Activated CD8-positive, alpha-beta memory T cell treated with anti-CD3 and anti-CD28 coated beads, Interleukin-2, amount 10 ng/mL, durations not matched to agents 7 days and 5 days (primary cell): ENCODE results near the gene MEIKIN. TPM values are rescaled to one million over a fixed set of nuclear protein-coding genes. Genes with fewer than 3 reads are reported as not detected.

Experiments used
- ATAC-seq: fragments of 150-1000 bp; cut with Tn5 transposase; one replicate; pipeline ENCODE4 v1.10.0; 2021; ENCODE audit warnings: moderate library complexity
- CTCF ChIA-PET: fragments of 350-600 bp; sonication (Branson Sonifier 250); formaldehyde crosslinking; loops from one replicate; lab custom pipeline; 2021; ENCODE audit warnings: antibody characterized with exemption; lab: Charles Lee
- DNase-seq: peaks from one replicate; pipeline ENCODE4 v3.0.0-alpha.2; 2020
- H3K27ac Mint-ChIP-seq: one replicate; pipeline ENCODE4 v1.8.0; 2021; ENCODE audit warnings: mild to moderate bottlenecking, mixed read lengths
- H3K27me3 Mint-ChIP-seq: one replicate; pipeline ENCODE4 v1.8.0; 2021; ENCODE audit warnings: mixed read lengths
- H3K36me3 Mint-ChIP-seq: one replicate; pipeline ENCODE4 v1.8.0; 2021; ENCODE audit warnings: mild to moderate bottlenecking, mixed read lengths
- H3K4me1 Mint-ChIP-seq: one replicate; pipeline ENCODE4 v1.8.0; 2021; ENCODE audit warnings: mixed read lengths
- H3K4me3 Mint-ChIP-seq: one replicate; pipeline ENCODE4 v1.8.0; 2021; ENCODE audit warnings: mild to moderate bottlenecking, moderate library complexity, mixed read lengths
- H3K9me3 Mint-ChIP-seq: one replicate; pipeline ENCODE4 v1.8.0; 2022; ENCODE audit warnings: low read depth, mixed read lengths
- total RNA-seq, 2 experiments: library from RNA; stranded (reverse); gene quantifications; one replicate each; pipeline ENCODE4 v1.2.3, GENCODE V29; 2021

The MEIKIN gene
- total RNA-seq, 2 experiments from 2014 or later: not detected

DNA sequence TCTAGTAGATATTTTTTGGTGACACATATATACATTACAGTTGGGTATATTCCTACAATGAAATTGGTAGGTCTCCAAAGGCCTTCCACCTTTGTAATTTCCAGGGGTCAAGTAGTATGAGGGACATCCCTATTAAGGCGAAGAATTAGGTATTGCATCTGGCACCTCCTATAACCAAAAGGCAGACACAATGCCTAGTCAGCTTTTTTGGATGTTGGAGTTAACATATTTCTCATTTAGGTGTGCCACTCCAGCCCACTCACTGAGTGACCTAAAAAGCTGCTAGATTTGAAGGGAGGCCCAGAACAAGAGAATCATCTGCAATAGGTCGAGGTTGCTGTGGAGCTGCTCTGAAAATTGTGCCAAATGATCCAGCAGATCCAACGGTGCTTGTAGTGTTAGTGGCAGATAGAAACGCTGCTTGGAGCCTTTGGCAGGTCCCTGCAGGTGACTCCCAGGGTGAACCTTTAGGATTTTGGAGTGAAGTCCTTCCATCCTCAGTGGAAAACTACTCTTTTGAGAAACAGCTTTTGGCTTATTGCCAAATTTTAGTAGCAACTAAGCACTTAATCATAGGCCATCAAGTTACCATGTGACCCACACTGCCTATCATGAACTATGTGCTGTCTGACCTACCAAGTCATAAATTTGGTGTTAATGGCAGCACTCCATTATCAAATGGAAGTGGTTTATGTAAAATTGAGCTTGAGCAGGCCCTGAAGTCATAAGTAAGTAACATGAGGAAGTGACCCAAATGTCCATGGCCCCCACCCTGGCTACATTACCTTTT lies 132.9 kb downstream of the MEIKIN start:
- Mint-ChIP-seq H3K4me1 (no peaks in the 10 kb centered on the region), H3K4me3 (no peak overlapping the region), H3K9me3 (no peaks in the 10 kb centered on the region), H3K27ac (no peak overlapping the region), H3K36me3 (no peaks in the 10 kb centered on the region), H3K27me3 (peaks cover 3% of the 10 kb centered on the region)
- DNase-seq (no peak), ATAC-seq (no peak)
- CTCF ChIA-PET: interaction anchor here (3.6 to 3.8 kb wide), 2 partner anchors 194 to 251 kb away, joined by 21 to 42 read pairs; no protein-coding TSS in a partner anchor

DNA sequence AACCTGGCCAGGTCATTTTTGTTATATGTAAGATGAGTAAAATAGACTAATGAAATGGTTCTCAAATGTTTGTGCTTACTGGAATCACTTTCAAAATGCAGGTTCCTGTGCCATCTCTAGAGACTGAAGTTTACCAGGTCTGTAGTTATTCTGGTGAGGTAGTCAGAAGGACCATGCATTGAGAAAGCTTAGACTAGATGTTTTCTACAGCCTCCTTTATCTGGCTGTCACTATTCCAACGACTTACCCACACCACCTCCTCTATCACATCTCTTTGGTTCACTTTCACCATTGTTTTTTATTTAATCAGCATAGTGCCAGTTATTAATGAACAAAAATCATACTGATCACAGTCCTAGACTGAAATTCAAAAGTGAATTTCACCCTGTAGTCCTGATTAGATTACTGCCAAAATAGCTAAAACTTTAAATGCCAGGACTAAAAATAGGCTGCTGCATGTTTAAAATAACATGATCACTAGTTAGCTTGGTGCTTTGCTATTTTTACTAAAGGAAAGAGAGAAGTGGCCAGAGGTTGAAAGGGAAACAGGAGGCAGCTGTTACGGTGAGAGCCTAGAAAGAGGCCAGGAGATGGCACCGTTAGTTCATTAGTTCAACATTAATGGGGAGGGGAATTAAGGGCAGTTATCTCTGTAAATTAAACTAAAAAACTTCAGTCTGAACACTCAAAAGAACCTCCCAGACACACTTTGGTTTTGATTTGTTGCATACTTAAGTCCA lies 134.8 kb downstream of the MEIKIN start:
- no peak overlapping the region for H3K27ac Mint-ChIP-seq
- no peak for DNase-seq
- H3K9me3 Mint-ChIP-seq: no peaks in the 10 kb centered on the region
- CTCF ChIA-PET: interaction anchor here (0.6 to 3.8 kb wide), 15 partner anchors 10 to 254 kb away, joined by 3 to 42 read pairs (median 4); partner anchors contain the start of gene FNIP1
- H3K36me3 Mint-ChIP-seq: no peaks in the 10 kb centered on the region
- no peaks in the 10 kb centered on the region for H3K4me1 Mint-ChIP-seq
- H3K27me3 Mint-ChIP-seq: peaks cover 3% of the 10 kb centered on the region
- ATAC-seq: peak; percentile 33
- H3K4me3 Mint-ChIP-seq: no peak overlapping the region

DNA sequence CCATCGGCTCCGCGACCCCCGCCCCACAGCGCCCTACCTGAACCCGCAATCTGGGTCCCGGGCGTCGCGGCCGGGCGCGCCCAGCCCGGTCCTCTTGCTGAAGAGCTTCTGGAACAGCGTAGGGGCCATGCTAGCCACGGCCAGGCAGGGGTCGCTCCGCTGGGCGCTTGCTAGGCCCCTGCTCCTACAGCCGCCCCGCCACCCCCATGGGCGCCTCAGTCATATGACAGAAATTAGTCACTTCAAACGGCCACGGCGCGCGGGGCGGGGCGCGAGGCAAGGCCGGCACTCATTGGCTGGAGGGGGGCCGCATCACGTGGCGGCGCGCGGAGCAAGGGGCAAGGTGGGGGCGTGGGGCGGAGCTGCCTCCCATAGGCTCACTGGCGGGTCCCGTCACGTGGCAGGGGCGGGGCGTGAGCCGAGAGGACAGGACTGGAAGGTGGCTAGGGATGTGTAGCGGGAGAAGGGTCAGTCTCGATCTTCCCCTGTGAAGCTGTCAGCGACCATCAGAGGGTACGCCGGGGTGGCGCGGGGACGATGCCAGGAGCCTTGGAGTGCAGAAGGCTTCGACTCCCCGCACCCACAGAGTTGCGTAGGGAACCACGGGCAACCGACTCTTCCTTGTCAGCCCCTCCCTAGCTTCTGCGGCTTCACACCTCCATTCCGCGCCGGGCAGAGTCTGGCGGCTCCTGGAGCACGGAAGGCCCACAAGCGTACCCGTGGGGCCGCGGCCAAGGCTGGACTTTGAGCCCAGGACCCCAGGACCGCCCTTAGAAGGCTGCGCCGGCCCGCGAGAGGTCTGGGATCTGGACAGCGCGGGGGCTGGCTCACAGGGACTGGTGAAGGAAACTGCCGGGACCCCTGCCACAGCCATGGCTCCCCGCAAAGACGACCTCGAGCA lies 148.4 kb downstream of the MEIKIN start, which contains the start of gene FNIP1:
Gene FNIP1 (minus strand): TSS at position 225 of the 901 bp plus-strand sequence. CDS start 96 bp downstream, at position 129.
- Mint-ChIP-seq H3K27ac (peak within 1 kb of the TSS; percentile 91), H3K36me3 (peaks cover 29% of the 10 kb centered on the region), H3K27me3 (no peaks in the 10 kb centered on the region), H3K4me1 (peaks cover 33% of the 10 kb centered on the region), H3K9me3 (no peaks in the 10 kb centered on the region), H3K4me3 (peak within 1 kb of the TSS; percentile 97)
- CTCF ChIA-PET: interaction anchor here (0.7 to 2.0 kb wide), 7 partner anchors 9 to 261 kb away, joined by 3 to 8 read pairs (median 4); no protein-coding TSS in a partner anchor
- peak; percentile 96 for ATAC-seq
- DNase-seq: peak; percentile 99

DNA sequence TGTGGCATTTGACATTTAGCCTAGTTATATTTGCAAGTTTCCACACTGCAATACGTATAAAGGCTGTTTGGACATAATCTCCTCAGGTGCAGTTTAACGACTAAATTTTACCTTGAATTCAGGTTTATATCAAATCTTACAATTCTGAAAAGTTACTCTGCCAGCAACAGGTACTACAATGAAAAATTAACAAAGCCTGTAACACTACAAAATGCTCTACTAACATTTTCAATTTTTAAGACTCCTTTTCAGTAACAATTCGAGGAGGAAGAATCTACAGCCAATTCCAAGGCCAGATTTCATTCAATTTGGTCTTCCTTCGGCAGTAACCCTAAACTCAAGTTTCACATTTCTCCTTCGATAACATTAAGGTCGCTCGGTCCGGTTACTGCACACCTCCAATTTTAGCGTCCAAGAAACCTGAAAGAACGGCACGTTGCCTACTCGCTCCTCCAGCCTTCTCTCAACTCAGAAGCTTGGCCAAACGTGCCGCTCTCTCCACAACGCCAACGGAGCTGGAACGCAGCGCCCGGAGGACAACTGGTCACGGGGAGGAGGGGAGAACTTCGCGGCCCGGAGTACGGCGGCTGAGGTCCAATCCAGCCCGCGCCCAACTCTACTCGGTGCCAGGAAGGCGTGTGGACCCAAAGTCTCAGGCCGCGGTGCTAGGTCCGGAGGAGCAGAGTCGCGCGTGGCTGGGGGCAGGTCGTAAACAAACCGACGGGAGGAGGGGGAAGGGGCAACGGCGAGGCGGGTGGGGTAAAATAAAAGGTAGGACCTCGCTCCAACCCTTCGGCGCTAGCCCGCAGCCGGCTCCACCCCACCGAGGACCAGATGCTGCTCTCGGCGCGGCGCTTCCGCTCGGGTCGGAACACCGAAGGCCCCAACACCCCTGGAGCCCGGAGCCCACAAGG lies 149.3 kb downstream of the MEIKIN start:
- ATAC-seq (peak; percentile 25), DNase-seq (peak; percentile 58)
- Mint-ChIP-seq H3K36me3 (peaks cover 29% of the 10 kb centered on the region), H3K4me1 (peaks cover 33% of the 10 kb centered on the region), H3K27ac (peak overlapping the region; percentile 91), H3K4me3 (peak overlapping the region; percentile 97), H3K27me3 (no peaks in the 10 kb centered on the region), H3K9me3 (no peaks in the 10 kb centered on the region)
- CTCF ChIA-PET: interaction anchor here (0.9 to 2.0 kb wide), 5 partner anchors 10 to 262 kb away, joined by 3 to 8 read pairs (median 4); no protein-coding TSS in a partner anchor

DNA sequence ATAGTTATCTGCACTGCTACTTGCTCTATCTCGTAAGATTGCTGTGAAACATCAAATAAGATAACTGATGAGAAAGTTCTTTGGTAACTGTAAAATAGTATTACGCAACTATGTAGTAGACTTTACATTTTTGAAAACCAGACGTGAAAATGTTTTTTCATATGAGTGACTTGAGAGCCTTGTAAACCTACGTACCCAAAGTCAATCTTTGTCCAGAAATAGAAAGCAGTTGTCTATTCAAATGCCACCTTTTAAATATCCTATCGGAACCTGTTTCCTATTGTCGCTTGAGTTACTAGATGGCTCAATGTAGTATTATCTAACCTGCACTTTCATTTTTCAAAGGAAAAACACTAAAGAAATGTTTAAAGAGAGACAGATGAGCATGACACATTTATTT lies 150.2 kb downstream of the MEIKIN start:
- peak overlapping the region; percentile 69 for H3K27ac Mint-ChIP-seq
- ATAC-seq: no peak
- DNase-seq: no peak
- peak overlapping the region; percentile 97 for H3K4me3 Mint-ChIP-seq
- H3K27me3 Mint-ChIP-seq: no peaks in the 10 kb centered on the region
- no peaks in the 10 kb centered on the region for H3K9me3 Mint-ChIP-seq
- H3K36me3 Mint-ChIP-seq: peaks cover 33% of the 10 kb centered on the region
- peaks cover 37% of the 10 kb centered on the region for H3K4me1 Mint-ChIP-seq
- CTCF ChIA-PET: no interaction called here

DNA sequence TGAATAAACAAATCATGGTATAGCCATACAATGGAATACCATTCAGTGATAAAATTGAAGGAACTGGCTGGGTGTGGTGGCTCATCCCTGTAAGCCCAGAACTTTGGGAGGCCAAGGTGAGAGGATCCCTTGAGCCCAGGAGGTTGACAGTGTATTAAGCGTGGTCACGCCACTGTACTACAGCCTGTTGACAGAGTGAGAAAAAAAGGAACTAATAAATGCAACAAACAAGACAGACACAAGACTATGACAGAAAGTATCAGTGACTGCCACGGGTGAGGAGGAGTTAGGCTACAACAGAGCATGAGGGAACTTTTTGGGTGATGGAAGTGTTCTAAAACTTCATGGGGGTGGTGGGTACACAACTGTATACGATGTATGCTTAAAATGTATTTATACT lies 150.9 kb downstream of the MEIKIN start:
- H3K27me3 Mint-ChIP-seq: no peaks in the 10 kb centered on the region

DNA sequence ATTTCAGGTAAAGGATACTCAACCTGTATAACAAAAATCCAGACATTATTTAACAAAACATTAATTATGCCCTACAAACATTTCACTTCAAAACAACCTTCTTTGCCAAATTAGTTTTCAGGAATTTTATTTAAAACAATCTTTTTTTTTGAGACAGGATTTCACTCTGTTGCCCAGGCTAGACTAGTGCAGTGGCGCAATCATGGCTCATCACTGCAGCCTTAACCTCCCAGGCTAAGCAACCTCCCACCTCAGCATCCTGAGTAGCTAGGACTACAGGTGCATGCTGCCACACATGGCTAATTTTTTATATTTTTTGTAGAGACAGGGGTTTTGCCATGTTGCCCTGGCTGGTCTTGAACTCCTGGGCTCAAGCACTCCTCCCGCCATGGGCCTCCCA lies 152.6 kb downstream of the MEIKIN start:
- H3K27me3 Mint-ChIP-seq: no peaks in the 10 kb centered on the region
- ATAC-seq: no peak
- peaks cover 44% of the 10 kb centered on the region for H3K4me1 Mint-ChIP-seq
- H3K27ac Mint-ChIP-seq: no peak overlapping the region
- CTCF ChIA-PET: interaction anchor here (2.0 kb wide), 1 partner anchor 215 kb away, joined by 5 read pairs; no protein-coding TSS in a partner anchor
- no peak for DNase-seq
- peaks cover 43% of the 10 kb centered on the region for H3K36me3 Mint-ChIP-seq
- no peak overlapping the region for H3K4me3 Mint-ChIP-seq
- H3K9me3 Mint-ChIP-seq: peaks cover 3% of the 10 kb centered on the region

More for the DNA sequence above, 150.9 kb downstream of the MEIKIN start:
- no peak for ATAC-seq
- Mint-ChIP-seq H3K36me3 (peaks cover 35% of the 10 kb centered on the region), H3K4me1 (peaks cover 39% of the 10 kb centered on the region), H3K4me3 (peak overlapping the region; percentile 43), H3K9me3 (no peaks in the 10 kb centered on the region), H3K27ac (peak overlapping the region; percentile 41)
- DNase-seq: no peak
- CTCF ChIA-PET: interaction anchor here (2.0 kb wide), 1 partner anchor 213 kb away, joined by 5 read pairs; no protein-coding TSS in a partner anchor

DNA sequence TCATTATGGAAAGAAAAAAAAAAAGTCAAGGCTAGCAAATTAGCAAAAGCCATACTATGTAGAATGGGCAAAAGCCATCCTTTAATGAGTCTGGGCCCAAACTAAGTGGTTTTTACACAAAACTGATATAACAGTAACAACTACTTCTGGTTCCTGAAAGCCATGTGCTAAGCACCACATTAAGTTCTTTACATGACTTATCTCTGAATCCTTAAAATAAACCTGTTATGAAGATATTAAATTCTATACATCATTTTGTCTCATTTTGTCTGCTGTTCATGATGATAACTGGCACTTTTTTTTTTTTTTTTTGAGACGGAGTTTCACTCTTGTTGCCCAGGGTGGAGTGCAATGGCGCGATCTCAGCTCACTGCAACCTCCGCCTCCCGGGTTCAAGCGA lies 153.6 kb downstream of the MEIKIN start:
- DNase-seq: no peak
- Mint-ChIP-seq H3K4me1 (peaks cover 41% of the 10 kb centered on the region), H3K36me3 (peaks cover 46% of the 10 kb centered on the region), H3K4me3 (no peak overlapping the region), H3K27me3 (no peaks in the 10 kb centered on the region), H3K9me3 (peaks cover 3% of the 10 kb centered on the region), H3K27ac (no peak overlapping the region)
- CTCF ChIA-PET: no interaction called here
- no peak for ATAC-seq

DNA sequence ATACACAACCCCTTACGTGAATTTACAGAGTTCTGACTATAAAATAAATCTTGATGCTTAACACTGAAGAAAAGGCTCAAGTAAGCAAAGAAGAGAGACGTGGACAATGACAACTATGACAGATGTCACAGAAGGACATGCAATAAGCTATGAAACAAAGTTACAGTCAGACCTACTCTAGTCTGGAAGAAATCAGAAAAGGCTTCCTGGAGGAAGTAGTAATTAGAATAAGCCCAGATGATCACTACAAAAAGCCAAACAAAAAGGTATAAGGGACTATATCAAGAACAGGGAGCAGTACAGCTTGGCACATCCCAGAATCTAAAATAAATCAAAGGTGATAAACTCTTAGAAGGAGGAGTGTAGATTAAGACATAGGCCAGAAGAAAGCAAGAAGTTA lies 154.9 kb downstream of the MEIKIN start:
- peaks cover 41% of the 10 kb centered on the region for H3K36me3 Mint-ChIP-seq
- peaks cover 35% of the 10 kb centered on the region for H3K4me1 Mint-ChIP-seq
- peaks cover 3% of the 10 kb centered on the region for H3K9me3 Mint-ChIP-seq
- DNase-seq (no peak), ATAC-seq (no peak)
- no peak overlapping the region for H3K27ac Mint-ChIP-seq
- H3K4me3 Mint-ChIP-seq: no peak overlapping the region
- CTCF ChIA-PET: interaction anchor here (0.7 kb wide), 1 partner anchor 72 kb away, joined by 3 read pairs; no protein-coding TSS in a partner anchor
- H3K27me3 Mint-ChIP-seq: no peaks in the 10 kb centered on the region

DNA sequence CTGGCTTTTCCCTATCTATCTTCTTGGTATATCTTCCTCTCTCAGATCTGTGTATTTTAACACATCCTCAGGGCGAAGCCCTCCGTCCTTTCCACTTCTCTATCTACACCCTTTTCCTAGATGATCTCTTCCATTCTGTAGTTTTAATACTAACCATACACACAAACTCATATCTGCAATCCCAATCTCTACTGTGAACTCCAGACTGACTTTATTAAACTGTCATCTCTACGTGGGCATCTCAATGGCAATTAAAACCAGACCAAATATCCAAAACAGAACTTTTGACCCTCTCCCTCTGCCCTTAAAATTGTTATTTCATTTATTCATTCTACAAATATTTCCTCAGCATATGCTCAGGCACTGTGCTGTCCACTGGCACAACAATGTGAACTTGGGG lies 155.7 kb downstream of the MEIKIN start:
- Mint-ChIP-seq H3K27me3 (no peaks in the 10 kb centered on the region), H3K9me3 (peaks cover 3% of the 10 kb centered on the region), H3K4me3 (no peak overlapping the region), H3K4me1 (peaks cover 27% of the 10 kb centered on the region), H3K27ac (no peak overlapping the region), H3K36me3 (peaks cover 34% of the 10 kb centered on the region)
- CTCF ChIA-PET: no interaction called here
- no peak for ATAC-seq
- DNase-seq: no peak

DNA sequence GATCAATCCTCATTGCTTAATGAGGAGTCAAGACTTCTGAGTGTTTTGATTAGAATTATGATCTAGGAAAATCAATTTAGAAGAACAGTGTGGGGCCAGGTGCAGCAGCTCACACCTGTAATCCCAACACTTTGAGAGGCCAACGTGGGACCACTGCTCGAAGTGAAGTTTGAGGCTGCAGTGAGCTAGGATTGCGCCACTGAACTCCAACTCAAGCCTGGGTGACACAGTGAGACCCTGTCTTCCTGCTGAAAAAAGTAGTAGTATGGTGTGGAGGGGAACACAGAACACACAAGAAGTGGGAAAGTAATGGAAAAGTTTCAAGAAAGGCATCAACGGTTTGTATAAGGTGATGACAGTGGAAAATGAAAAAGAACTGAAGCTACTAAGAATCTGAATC lies 157.7 kb downstream of the MEIKIN start:
- ATAC-seq (no peak), DNase-seq (no peak)
- CTCF ChIA-PET: no interaction called here
- Mint-ChIP-seq H3K4me3 (no peak overlapping the region), H3K27me3 (no peaks in the 10 kb centered on the region), H3K27ac (no peak overlapping the region), H3K9me3 (peaks cover 3% of the 10 kb centered on the region), H3K36me3 (peaks cover 30% of the 10 kb centered on the region), H3K4me1 (peaks cover 16% of the 10 kb centered on the region)
